Smooth muscle cell (in vitro differentiated cells): ENCODE data around the gene UNC45A. TPM values are rescaled to one million over a fixed set of nuclear protein-coding genes. Genes with fewer than 3 reads are reported as not detected.
A peak's percentile ranks its signal among the peaks of the same experiment; 100 is the strongest.

Experiments used
- DNase-seq: peaks from one replicate; lab custom pipeline; 2025; ENCODE audit not compliant: unreplicated experiment; lab: John Stamatoyannopoulos, UW
- H2AFZ ChIP-seq: fragments of 200-600 bp; sonication (generic); 2 replicates; pipeline ENCODE4 v1.6.0; 2016; ENCODE audit warnings: antibody characterized with exemption, low read depth, mild to moderate bottlenecking
- H3F3A ChIP-seq: fragments of 200-600 bp; sonication (generic); 2 replicates; pipeline ENCODE4 v1.6.0; 2017; ENCODE audit warnings: antibody characterized with exemption, low read depth
- H3K27ac ChIP-seq: fragments of 200-600 bp; sonication (generic); 2 replicates; pipeline ENCODE4 v1.5.1; 2016; ENCODE audit warnings: low read depth, mild to moderate bottlenecking
- H3K27me3 ChIP-seq: fragments of 200-600 bp; sonication (generic); 2 replicates; pipeline ENCODE4 v1.6.1; 2016; ENCODE audit warnings: low read depth, mild to moderate bottlenecking
- H3K36me3 ChIP-seq: fragments of 200-600 bp; sonication (generic); 2 replicates; pipeline ENCODE4 v1.5.1; 2016; ENCODE audit warnings: low read depth
- H3K4me1 ChIP-seq: fragments of 200-600 bp; sonication (generic); 2 replicates; pipeline ENCODE4 v1.5.1; 2016; ENCODE audit warnings: low read depth
- H3K4me2 ChIP-seq: fragments of 200-600 bp; sonication (generic); 2 replicates; pipeline ENCODE4 v1.6.0; 2016; ENCODE audit warnings: mild to moderate bottlenecking
- H3K4me3 ChIP-seq: fragments of 200-600 bp; sonication (generic); 2 replicates; pipeline ENCODE4 v1.5.1; 2016; ENCODE audit warnings: mild to moderate bottlenecking
- H3K79me2 ChIP-seq: fragments of 200-600 bp; sonication (generic); 2 replicates; pipeline ENCODE4 v1.6.0; 2016; ENCODE audit warnings: low read depth, mild to moderate bottlenecking
- H3K9ac ChIP-seq: fragments of 200-600 bp; sonication (generic); 2 replicates; pipeline ENCODE4 v1.6.0; 2016; ENCODE audit warnings: low read depth
- H3K9me3 ChIP-seq: fragments of 200-600 bp; sonication (generic); replicated peaks from 2 replicates; pipeline ENCODE4 v1.5.1; 2016; ENCODE audit warnings: low read depth
- H4K20me1 ChIP-seq: fragments of 200-600 bp; sonication (generic); 2 replicates; pipeline ENCODE4 v1.6.0; 2016; ENCODE audit warnings: low read depth
- WGBS: methylation state at CpG from one replicate; pipeline ENCODE4 v1.1.7; 2016; ENCODE audit warnings: low lambda C conversion rate; 5-methylcytosine and 5-hydroxymethylcytosine counted together
- polyA plus RNA-seq: library from polyadenylated mRNA; unstranded; fragments of >200 nt; fragmentation: Nextera tagmentation; extraction: Ambion mirVana; gene quantifications from 2 replicates; pipeline ENCODE4 v1.2.1, GENCODE V29; 2016
- total RNA-seq: library from RNA; depleted of rRNA; stranded (reverse); fragments of >200 nt; gene quantifications from 2 replicates; pipeline ENCODE4 v1.2.3, GENCODE V29; 2014
- TF ChIP-seq, protein P1 (sequence below): fragments of 200-600 bp; sonication (generic); IDR thresholded peaks from 2 replicates; pipeline ENCODE4 v1.5.1; 2017; ENCODE audit warnings: borderline replicate concordance, mild to moderate bottlenecking, antibody characterized with exemption; ENCODE audit not compliant: insufficient read depth, poor library complexity, severe bottlenecking

Gene UNC45A
- total and polyA plus RNA-seq, 2 experiments from 2014 or later: 57.5 to 66.6 TPM

DNA sequence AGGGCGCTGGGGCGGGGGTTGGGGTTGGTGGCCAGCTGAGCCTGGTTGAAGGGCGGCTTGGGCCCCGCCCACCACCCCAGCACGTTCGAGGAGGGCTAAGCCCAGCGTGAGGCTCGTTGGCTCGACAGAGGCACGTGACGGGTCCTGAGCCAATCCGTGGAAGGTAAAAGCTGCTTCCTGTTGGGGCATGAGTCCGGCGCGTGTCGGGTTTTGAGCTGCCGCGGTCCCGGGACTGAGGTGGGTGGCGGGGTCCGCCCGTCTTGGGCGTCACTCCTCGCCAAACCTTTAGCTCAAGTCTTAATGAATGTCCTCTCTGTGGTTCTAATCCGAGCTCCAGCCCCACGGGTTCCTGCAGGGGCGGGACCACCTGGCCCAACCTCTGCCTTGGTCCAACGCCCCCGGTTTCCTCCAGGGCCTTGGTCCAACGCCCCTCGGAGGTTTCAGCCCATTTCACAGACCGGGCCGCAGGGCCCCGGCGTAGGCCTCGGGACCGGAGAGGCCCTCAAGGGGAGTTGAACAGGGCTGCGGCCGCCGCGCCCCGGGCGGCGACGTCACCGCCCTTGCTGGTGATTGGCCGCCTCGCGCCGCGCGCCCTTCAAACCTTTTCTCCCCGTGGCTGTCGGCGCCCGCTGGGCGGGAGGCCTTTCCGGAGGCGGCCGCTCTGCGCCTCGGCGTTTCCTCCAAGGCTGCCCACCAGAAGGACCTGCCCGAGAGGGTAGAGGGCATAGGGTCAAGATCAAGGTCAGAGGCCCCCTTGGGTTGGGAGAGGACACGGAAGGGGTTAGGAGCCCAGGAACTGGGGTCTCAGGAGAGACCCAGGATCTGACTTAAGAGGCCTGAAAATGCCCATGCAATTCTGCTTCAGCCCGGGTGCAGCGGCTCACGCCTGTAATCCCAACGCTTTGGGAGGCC lies 19.9 kb downstream of the UNC45A start, which contains the start of gene RCCD1:
RCCD1 (plus strand) TSS at position 173 of the 912 bp plus-strand sequence. CDS start 1,851 bp downstream, outside the sequence.
- TF ChIP-seq, protein P1, sequence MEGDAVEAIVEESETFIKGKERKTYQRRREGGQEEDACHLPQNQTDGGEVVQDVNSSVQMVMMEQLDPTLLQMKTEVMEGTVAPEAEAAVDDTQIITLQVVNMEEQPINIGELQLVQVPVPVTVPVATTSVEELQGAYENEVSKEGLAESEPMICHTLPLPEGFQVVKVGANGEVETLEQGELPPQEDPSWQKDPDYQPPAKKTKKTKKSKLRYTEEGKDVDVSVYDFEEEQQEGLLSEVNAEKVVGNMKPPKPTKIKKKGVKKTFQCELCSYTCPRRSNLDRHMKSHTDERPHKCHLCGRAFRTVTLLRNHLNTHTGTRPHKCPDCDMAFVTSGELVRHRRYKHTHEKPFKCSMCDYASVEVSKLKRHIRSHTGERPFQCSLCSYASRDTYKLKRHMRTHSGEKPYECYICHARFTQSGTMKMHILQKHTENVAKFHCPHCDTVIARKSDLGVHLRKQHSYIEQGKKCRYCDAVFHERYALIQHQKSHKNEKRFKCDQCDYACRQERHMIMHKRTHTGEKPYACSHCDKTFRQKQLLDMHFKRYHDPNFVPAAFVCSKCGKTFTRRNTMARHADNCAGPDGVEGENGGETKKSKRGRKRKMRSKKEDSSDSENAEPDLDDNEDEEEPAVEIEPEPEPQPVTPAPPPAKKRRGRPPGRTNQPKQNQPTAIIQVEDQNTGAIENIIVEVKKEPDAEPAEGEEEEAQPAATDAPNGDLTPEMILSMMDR: no peak
- peaks cover 5% of the 10 kb centered on the region for H3F3A ChIP-seq
- DNase-seq: peak; percentile 73
- peaks cover 17% of the 10 kb centered on the region for H3K4me1 ChIP-seq
- H3K4me2 ChIP-seq: peak within 1 kb of the TSS; percentile 94
- peak within 1 kb of the TSS; percentile 89 for H2AFZ ChIP-seq
- peaks cover 9% of the 10 kb centered on the region for H4K20me1 ChIP-seq
- no peaks in the 10 kb centered on the region for H3K79me2 ChIP-seq
- 2% methylated on average over 65 of the region's 69 CpGs for WGBS
- no peaks in the 10 kb centered on the region for H3K36me3 ChIP-seq
- H3K27ac ChIP-seq: peak within 1 kb of the TSS; percentile 79
- no peaks in the 10 kb centered on the region for H3K27me3 ChIP-seq
- peak within 1 kb of the TSS; percentile 88 for H3K9ac ChIP-seq
- no peaks in the 10 kb centered on the region for H3K9me3 ChIP-seq
- peak within 1 kb of the TSS; percentile 72 for H3K4me3 ChIP-seq

DNA sequence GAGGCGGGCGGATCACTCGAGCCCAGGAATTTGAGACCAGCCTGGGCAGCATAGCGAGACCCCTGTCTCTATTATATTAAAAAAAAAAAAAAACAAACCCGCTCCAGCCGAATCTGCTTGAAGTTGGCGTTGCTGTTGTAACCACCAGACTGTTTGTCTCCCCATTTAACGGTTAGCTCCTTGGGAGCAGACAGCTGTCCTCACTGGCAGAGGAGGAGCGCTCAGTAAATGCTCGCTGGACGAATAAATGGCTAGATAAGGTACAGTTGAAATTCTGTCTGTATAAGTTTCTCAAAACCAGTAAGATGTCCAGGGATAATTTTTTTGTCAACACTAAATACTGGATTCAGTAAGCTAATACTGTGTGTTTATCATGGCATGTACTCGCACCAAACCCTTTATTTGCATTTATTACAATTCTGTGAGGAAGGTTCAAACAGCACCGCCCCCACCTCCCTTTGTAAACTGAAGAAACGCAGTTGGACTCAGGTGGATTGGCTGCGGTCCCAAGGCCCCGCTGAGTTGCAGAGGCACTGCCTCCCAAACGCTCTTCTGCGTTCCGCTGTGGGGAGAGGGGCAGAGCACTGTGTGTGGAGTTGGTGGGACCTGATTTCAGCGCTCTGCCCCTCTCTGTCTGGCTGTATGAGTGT lies 20.7 kb downstream of the UNC45A start:
- H3K4me3 ChIP-seq: peak overlapping the region; percentile 72

DNA sequence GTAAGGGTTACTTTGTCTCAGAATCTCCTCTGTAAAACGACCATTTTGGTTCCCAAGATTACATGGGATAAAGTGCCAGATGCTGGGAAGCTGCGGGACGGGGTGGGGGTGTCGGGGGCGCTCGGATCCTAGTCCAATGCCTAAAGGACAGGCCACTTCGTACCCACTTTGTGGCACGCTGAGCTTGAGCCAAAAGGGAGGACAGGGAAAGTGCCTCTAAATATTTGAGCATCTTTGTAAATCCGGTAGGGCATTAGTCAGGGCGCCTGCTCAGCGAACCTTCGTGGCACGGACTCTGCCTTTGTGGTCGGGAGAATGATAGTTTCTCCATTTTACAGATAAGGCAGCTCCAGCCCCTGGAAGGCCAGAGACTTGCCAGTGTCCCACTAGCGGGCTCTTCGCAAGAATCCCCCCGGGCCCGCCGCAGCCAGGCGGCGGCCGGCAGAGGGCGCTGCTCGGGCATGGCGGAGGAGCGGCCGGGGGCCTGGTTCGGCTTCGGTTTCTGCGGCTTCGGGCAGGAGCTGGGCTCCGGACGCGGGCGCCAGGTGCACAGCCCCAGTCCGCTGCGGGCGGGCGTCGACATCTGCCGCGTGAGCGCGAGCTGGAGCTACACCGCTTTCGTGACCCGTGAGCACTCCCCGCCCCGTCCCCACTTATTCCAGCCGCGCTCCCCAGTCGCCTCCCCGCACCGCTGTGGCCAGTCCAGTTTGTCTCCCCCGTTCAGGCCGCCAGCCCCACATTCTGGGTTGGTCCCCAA lies 21.4 kb downstream of the UNC45A start:
- Histone ChIP-seq H3K79me2 (no peaks in the 10 kb centered on the region), H3K36me3 (no peaks in the 10 kb centered on the region), H4K20me1 (peaks cover 9% of the 10 kb centered on the region), H3K9ac (peak overlapping the region; percentile 39), H3K4me1 (peaks cover 17% of the 10 kb centered on the region), H3K27me3 (no peaks in the 10 kb centered on the region), H3K4me2 (peak overlapping the region; percentile 94), H3K27ac (no peak overlapping the region), H3K4me3 (peak overlapping the region; percentile 69), H3K9me3 (no peaks in the 10 kb centered on the region), H3F3A (peaks cover 5% of the 10 kb centered on the region), H2AFZ (peak overlapping the region; percentile 54)
- WGBS: 6% methylated on average over 56 of the region's 56 CpGs
- DNase-seq: peak; percentile 66
- TF ChIP-seq, protein P1: peak; percentile 98

More for the DNA sequence above, 20.7 kb downstream of the UNC45A start:
- H3K79me2 ChIP-seq: no peaks in the 10 kb centered on the region
- H4K20me1 ChIP-seq: peaks cover 9% of the 10 kb centered on the region
- peaks cover 5% of the 10 kb centered on the region for H3F3A ChIP-seq
- H3K4me2 ChIP-seq: peak overlapping the region; percentile 94
- WGBS: 60% methylated on average over 20 of the region's 20 CpGs
- H3K27me3 ChIP-seq: no peaks in the 10 kb centered on the region
- H3K9ac ChIP-seq: peak overlapping the region; percentile 88
- no peak for DNase-seq
- no peaks in the 10 kb centered on the region for H3K9me3 ChIP-seq
- H3K4me1 ChIP-seq: peaks cover 17% of the 10 kb centered on the region
- no peaks in the 10 kb centered on the region for H3K36me3 ChIP-seq
- H3K27ac ChIP-seq: no peak overlapping the region
- no peak overlapping the region for H2AFZ ChIP-seq
- TF ChIP-seq, protein P1: no peak
